Activated T-cell treated with anti-CD3 and anti-CD28 coated beads, Interleukin-2, amount 50 U/mL, for 24 hours (primary cell): ENCODE data around the gene HYDIN.

Experiments used
- DNase-seq: peaks from one replicate; pipeline ENCODE4 v3.0.0-alpha.2; 2020
- H3K27ac Mint-ChIP-seq: 2 replicates; pipeline ENCODE4 v1.8.0; 2020; ENCODE audit warnings: mild to moderate bottlenecking, mixed read lengths
- H3K27me3 Mint-ChIP-seq: 2 replicates; pipeline ENCODE4 v1.8.0; 2020; ENCODE audit warnings: mixed read lengths
- H3K36me3 Mint-ChIP-seq: 2 replicates; pipeline ENCODE4 v1.8.0; 2020; ENCODE audit warnings: low read depth, mixed read lengths
- H3K4me1 Mint-ChIP-seq: 2 replicates; pipeline ENCODE4 v1.8.0; 2020; ENCODE audit warnings: low read depth, mixed read lengths
- H3K4me3 Mint-ChIP-seq: 2 replicates; pipeline ENCODE4 v1.8.0; 2020; ENCODE audit warnings: mild to moderate bottlenecking, moderate library complexity, mixed read lengths
- H3K9me3 Mint-ChIP-seq: 2 replicates; pipeline ENCODE4 v1.8.0; 2020; ENCODE audit warnings: mixed read lengths

The HYDIN gene

DNA sequence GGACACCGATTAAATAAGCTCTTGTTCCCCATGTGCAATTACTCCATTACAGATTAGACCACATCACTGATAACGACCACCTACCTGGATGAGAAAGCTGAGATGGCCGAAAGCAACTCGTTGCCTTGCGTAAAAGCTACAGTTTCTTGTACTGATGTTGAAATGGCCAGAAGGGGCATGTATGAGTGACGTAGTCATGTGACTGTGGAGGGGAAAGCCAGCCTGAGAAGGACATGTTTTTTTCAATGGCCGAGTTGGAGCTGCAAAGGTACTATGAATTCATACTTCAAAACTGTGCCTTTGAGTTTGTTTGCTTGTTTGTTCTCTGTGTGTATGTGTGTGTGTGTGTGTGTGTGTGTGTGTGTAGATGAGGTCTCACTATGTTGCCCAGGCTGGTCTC lies 17.0 kb upstream of the HYDIN start:
- no peaks in the 10 kb centered on the region for H3K9me3 Mint-ChIP-seq

DNA sequence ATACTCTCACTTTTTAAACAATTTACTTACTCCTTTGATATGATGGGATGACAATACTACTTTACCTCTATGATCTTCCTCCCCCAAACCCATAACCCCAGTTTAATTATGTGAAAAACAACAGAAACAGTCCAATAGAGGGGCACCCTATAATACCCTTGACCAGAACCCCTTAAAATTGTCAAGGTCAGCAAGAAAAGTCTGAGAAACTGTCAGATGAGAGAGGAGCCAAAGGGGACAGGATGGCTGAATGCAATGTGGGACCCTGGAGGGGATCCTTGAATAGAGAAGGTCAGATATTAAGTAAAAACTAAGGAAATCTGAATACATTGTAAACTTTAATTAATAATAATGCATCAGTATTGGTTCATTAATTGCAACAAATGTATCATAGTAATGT lies 15.8 kb upstream of the HYDIN start:
- Mint-ChIP-seq H3K4me3 (no peak overlapping the region), H3K36me3 (no peaks in the 10 kb centered on the region), H3K4me1 (no peaks in the 10 kb centered on the region), H3K9me3 (no peaks in the 10 kb centered on the region), H3K27ac (no peak overlapping the region), H3K27me3 (peaks cover 7% of the 10 kb centered on the region)
- DNase-seq = no peak

More for the DNA sequence above, 17.0 kb upstream of the HYDIN start:
- H3K27me3 Mint-ChIP-seq = peaks cover 7% of the 10 kb centered on the region
- no peak overlapping the region for H3K4me3 Mint-ChIP-seq
- H3K27ac Mint-ChIP-seq = no peak overlapping the region
- H3K4me1 Mint-ChIP-seq = no peaks in the 10 kb centered on the region
- no peaks in the 10 kb centered on the region for H3K36me3 Mint-ChIP-seq
- DNase-seq = no peak

DNA sequence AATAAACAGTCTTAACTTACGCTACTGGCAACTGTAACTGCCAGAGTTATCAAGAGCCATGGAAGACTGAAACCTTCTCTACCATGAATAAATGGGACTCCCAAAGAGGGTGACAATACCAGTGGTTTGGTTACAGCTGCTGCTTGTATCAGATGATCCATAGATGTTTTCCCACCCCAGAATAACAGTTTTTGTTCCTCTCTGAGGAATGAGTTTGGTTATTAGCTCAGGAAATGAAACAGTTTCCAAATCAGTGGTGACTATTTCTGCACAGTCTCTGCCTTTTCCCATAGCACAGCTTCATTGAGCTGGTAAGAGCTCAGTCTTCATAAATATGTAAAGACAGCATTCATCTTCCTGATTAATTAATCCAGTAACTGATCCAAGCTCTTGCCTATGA lies 14.0 kb upstream of the HYDIN start:
- Mint-ChIP-seq H3K4me1 (no peaks in the 10 kb centered on the region), H3K27ac (no peak overlapping the region), H3K4me3 (no peak overlapping the region), H3K36me3 (no peaks in the 10 kb centered on the region), H3K27me3 (peaks cover 7% of the 10 kb centered on the region), H3K9me3 (no peaks in the 10 kb centered on the region)
- no peak for DNase-seq

DNA sequence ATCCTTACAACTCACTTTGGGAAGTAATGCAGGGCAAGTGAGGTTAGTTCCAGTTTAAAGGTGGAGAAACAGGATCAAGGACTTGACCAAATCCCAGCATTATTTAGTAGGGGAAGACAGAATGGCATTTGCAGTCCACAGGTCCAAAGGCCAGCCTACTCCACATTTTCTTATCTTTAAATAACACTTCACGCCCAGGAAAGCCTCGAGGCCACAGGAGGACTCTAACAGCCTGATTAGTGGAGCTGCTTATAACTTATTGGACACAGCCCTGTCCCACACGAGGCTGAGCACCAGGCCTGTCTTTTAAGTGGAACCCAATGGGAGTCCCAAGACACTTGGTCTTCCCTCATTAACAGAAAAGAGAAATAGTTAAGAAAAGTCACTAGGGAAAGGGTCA lies 12.1 kb upstream of the HYDIN start:
- DNase-seq = no peak
- Mint-ChIP-seq H3K27ac (no peak overlapping the region), H3K9me3 (no peaks in the 10 kb centered on the region), H3K36me3 (no peaks in the 10 kb centered on the region), H3K4me1 (no peaks in the 10 kb centered on the region), H3K4me3 (no peak overlapping the region), H3K27me3 (peaks cover 17% of the 10 kb centered on the region)

DNA sequence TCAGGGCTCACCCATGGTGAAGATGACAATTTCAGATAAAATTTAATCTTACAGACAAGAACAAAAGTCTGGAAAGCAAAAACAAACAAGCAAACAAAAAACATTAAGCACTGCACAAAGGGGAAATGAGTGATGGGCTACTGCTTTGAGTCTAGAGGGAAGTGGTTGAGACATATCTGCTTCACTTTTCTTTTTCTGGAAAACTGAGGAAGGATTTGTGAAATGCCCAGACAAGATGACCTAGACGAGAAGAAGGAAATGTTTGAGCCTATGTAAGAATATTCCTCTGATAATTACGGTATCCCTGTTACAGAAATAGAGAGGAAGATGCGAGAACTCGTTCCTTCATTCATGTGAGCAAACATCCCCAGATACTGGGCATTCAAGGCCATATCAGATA lies 11.5 kb upstream of the HYDIN start:
- Mint-ChIP-seq H3K9me3 (no peaks in the 10 kb centered on the region), H3K27me3 (peaks cover 18% of the 10 kb centered on the region), H3K4me3 (no peak overlapping the region), H3K4me1 (no peaks in the 10 kb centered on the region), H3K36me3 (no peaks in the 10 kb centered on the region), H3K27ac (no peak overlapping the region)
- DNase-seq = no peak

DNA sequence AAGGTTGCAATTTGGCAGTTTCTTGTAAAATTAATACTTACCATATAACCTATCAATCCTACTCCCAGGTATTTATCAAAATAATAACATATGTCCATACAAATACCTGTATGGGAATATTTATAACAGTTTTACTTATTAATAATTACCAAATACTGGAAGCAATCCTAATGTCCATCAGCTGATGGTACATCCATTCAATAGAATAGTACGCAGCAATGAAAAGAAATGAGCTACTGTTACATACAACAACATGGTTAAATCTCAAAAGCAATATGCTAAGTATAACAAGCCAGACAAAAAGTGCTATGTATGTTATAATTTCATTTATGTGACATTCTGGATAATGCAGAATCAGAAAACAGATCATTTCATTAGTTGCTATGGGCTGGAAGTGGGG lies 1.2 kb downstream of the HYDIN start:
- DNase-seq = no peak
- Mint-ChIP-seq H3K4me1 (no peaks in the 10 kb centered on the region), H3K27ac (no peak overlapping the region), H3K9me3 (peaks cover 37% of the 10 kb centered on the region), H3K36me3 (no peaks in the 10 kb centered on the region), H3K27me3 (peaks cover 51% of the 10 kb centered on the region), H3K4me3 (no peak overlapping the region)

DNA sequence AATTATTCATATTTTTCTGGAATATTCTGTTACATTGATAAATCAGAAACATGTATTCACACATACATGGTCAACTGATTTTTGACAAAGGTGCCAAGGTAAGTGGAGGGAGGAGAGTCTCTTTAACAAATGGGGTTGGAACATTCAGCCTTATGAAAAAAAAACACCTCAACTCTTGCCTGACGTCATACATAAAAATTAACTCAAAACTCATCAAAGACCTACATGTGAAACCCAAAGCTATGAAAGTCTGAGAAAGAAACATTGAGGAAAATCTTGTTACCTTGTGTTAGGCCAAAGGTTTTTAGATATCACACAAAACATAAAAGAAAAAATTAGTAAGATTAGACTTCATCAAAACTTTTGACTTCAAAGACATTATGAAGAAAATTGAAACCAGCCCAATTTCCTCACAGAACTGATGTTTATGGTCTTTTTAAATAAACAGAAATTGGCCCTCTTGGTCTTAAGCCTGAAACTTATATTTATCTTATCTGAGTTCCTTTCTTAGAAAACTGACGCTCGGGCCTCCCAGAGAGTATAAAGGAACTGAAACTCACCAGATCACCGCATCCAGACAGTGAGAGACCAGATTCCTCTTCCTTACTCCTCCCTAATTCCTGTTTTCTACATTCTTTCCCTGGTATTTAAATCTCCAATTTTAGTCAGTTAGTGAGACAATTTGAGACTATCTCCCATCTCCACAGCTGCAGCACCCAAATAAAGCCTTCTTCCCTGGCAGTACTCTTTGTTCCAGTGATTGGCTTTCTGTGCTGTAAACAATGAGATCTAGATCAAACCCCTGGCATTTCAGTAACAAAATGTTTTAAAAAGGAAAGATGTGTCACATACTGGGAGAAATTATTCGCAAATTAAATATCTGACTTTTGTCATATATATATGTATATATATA lies 4.0 kb downstream of the HYDIN start:
- Mint-ChIP-seq H3K4me3 (no peak overlapping the region), H3K9me3 (peaks cover 39% of the 10 kb centered on the region), H3K27me3 (peaks cover 41% of the 10 kb centered on the region), H3K36me3 (no peaks in the 10 kb centered on the region), H3K4me1 (no peaks in the 10 kb centered on the region), H3K27ac (no peak overlapping the region)
- no peak for DNase-seq

DNA sequence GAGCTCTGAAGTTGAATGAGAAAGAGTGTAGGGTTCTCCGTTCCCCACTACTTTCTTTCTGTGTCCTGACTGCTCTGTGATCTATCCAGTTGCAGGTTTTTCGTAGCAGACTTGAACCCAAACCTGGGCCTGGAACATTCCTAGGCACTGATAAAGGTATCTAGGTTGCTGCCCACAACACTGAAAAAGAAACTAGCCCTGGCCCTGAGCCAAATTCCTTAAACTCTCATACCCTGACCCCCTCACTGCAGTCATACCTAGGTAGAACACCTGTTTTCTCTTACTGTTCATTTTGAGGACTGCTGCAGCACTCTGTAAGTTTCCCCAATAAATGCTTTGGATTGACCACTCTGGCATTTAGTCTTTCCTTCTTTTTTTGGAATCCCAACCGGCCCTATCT lies 5.4 kb downstream of the HYDIN start:
- H3K9me3 Mint-ChIP-seq = peaks cover 41% of the 10 kb centered on the region
- peaks cover 27% of the 10 kb centered on the region for H3K27me3 Mint-ChIP-seq
- no peak for DNase-seq
- no peaks in the 10 kb centered on the region for H3K4me1 Mint-ChIP-seq
- H3K27ac Mint-ChIP-seq = no peak overlapping the region
- H3K36me3 Mint-ChIP-seq = no peaks in the 10 kb centered on the region
- no peak overlapping the region for H3K4me3 Mint-ChIP-seq

DNA sequence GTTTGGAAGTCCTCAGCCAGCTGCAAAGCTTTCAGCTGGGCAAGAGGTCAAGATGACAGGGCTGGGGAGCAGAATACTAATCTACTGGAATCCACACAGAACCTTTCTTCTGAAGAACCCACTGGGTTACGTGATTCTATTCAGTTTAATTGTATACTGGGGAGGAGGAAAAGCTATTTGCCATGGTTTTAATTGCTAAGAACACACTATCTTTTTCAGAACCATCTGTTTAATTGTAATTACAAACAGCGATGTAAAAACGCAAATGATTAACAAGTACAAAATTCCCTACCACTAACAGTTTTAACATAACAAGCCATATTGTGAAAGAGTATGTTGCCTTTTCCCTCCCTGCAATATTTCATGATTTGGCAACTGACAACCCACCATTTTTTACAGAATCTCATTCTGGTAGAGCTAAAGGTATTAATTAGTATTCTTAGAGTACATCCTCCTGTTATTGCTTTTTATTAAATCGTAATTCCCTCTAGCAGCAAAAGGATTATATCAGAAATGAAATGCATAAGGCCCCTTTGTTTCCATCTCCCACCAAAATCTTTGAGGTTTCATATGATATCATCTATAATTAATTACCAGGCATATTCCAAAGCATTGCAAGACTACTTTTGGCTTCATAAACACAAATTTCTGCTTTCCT lies 12.1 kb downstream of the HYDIN start:
- Mint-ChIP-seq H3K9me3 (peaks cover 6% of the 10 kb centered on the region), H3K27ac (no peak overlapping the region), H3K36me3 (no peaks in the 10 kb centered on the region), H3K27me3 (peaks cover 23% of the 10 kb centered on the region), H3K4me3 (no peak overlapping the region), H3K4me1 (no peaks in the 10 kb centered on the region)
- no peak for DNase-seq

DNA sequence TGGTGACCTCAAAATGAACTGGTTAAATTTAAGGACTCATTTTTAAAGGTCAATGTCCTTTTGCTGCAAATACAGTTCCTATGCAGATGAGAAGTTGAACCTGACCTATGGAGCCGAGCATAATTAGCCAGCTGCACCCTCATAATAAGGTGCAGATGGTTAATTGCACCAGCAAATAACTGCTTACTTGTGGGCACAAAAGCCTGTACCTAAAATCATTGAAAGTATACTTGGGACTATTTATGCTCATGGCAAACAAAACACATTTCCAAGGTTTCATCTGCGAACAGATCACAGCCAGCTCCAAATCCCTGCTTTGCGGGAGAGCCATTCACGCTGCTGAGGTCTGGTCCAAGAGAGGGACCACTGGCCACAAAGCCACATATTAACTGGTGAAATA lies 13.0 kb downstream of the HYDIN start:
- Mint-ChIP-seq H3K27me3 (peaks cover 25% of the 10 kb centered on the region), H3K4me1 (no peaks in the 10 kb centered on the region), H3K4me3 (no peak overlapping the region), H3K27ac (no peak overlapping the region), H3K9me3 (peaks cover 6% of the 10 kb centered on the region), H3K36me3 (no peaks in the 10 kb centered on the region)
- no peak for DNase-seq

DNA sequence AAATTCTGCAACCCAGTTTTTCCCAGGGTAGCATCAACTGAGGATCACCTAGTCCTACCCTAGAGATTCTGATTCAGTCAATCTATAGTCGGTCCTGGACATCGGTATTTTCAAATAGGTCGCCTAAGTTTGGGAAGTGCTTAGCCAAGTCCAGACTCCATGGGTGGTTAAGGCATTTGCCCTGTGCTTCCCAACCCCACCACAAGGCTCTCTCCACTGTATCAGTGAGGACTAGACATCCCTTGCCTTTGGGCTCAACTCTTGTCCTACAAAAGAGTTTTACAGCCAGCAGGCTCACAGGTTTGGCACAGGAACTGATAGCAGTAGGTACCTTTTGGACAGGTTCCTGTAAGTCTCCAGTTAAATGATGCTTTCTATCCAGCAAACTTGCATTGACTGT lies 13.8 kb downstream of the HYDIN start:
- Mint-ChIP-seq H3K4me1 (no peaks in the 10 kb centered on the region), H3K27me3 (peaks cover 21% of the 10 kb centered on the region), H3K9me3 (peaks cover 2% of the 10 kb centered on the region), H3K4me3 (no peak overlapping the region), H3K36me3 (no peaks in the 10 kb centered on the region), H3K27ac (no peak overlapping the region)
- DNase-seq = no peak

DNA sequence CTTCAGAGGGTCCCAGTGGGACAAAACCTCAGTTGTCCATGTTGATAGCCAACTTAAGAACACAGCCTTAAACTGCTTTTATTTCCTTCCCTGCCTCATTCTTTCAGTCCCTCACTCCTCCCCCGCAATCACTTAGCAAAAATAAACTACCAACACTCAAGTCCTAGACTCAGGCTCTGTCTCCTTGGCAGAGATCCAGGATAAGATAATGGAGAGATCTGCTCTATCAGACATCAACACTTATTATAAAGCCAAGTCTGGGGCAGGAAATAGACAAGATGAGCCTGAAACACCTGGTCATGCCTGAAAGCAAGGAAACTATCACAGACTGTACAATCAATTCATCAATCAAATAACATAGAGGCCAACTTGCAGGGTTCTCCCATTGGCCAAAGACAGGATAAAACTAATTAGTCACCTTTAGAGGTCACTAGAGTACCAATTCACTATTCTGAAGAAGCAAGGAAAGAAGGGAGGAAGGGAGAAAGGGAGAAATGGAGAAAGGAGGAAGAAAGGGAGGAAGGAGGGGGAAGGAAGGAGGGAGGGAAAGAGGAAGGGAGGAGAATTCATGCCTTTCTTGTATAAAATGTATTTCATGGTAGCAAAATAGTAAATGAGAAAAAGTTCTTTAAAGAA lies 15.7 kb downstream of the HYDIN start:
- no peak for DNase-seq
- Mint-ChIP-seq H3K27ac (no peak overlapping the region), H3K4me3 (no peak overlapping the region), H3K9me3 (no peaks in the 10 kb centered on the region), H3K27me3 (peaks cover 28% of the 10 kb centered on the region), H3K4me1 (no peaks in the 10 kb centered on the region), H3K36me3 (no peaks in the 10 kb centered on the region)

DNA sequence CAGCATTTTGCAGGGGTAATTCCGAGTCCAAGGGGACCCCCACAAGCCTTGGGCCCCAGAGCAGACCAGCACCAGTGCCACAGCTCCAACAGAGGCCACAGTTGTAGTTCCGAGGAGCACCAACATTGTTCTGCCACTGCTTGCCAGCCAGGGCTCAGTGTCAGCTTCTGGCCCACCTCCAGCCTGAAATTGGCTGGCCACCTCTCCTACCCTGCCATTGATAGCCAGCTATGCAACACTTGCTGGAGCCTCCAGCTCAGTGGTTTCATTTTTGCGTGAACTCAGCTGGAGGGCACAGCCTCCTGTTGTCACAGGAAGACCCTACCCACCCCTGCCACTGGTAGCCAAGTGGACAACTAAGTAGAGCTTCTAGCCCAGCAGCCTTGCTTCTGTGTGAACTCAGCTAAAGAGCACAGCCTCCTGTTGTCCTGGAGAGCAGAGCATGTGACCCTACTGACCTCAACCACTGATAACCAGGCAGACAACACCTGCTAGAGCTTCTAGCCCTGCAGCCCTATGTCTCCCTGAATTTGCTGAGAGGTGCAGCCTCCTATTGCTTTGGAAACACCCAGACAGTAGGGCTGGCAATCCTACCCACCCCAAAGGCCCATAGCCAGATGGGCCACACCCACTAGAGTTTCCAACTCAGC lies 24.9 kb downstream of the HYDIN start:
- H3K4me3 Mint-ChIP-seq = no peak overlapping the region
- no peak for DNase-seq
- no peaks in the 10 kb centered on the region for H3K36me3 Mint-ChIP-seq
- H3K9me3 Mint-ChIP-seq = peaks cover 21% of the 10 kb centered on the region
- no peaks in the 10 kb centered on the region for H3K4me1 Mint-ChIP-seq
- peaks cover 62% of the 10 kb centered on the region for H3K27me3 Mint-ChIP-seq
- no peak overlapping the region for H3K27ac Mint-ChIP-seq

DNA sequence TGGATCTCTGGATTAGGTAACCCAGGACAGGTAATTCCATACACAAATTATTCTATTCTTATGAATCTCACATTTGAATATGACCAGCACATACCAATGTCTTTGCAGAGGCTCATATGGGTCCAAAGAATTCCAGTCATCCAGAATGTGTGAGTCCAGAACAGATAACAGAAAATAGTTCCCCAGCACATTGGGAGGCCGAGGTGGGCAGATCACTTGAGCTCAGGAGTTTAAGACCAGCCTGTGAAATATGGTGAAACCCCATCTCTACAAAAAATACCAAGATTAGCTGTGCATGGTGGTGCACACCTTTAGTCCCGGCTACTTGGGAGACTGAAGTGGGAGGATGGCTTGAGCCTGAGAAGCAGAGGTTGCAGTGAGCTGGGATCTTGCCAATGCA lies 26.9 kb downstream of the HYDIN start:
- Mint-ChIP-seq H3K27ac (no peak overlapping the region), H3K4me3 (no peak overlapping the region), H3K27me3 (peaks cover 52% of the 10 kb centered on the region), H3K9me3 (peaks cover 25% of the 10 kb centered on the region), H3K36me3 (no peaks in the 10 kb centered on the region), H3K4me1 (no peaks in the 10 kb centered on the region)
- DNase-seq = no peak
